Tibial artery (tissue), 4 donors: ENCODE results near the gene CYTL1.

Source experiments
- DNase-seq, 2 donors: peaks; one replicate each; pipeline ENCODE4 v3.0.0-alpha.2; 2019
- H3K27ac ChIP-seq, 2 donors: fragments of 200-600 bp; sonication (generic) in 1 of 2; 1 replicate in 1 of 2; 2 replicates in 1 of 2; pipeline ENCODE4 v1.5.1; 2018 to 2019; ENCODE audit warnings: mild to moderate bottlenecking in 1 of 2
- H3K27me3 ChIP-seq, 2 donors: fragments of 200-600 bp; sonication (generic) in 1 of 2; one replicate each; pipeline versions ENCODE4 v1.5.1 to v1.6.0; 2016 to 2019
- H3K36me3 ChIP-seq, 3 donors: fragments of 200-600 bp; sonication (generic) in 2 of 3; one replicate each; pipeline ENCODE4 v1.5.1; 2016 to 2019; ENCODE audit warnings: mild to moderate bottlenecking in 2 of 3
- H3K4me1 ChIP-seq, 4 donors: fragments of 200-600 bp; sonication (generic) in 2 of 4; 1 replicate in 3 of 4; 2 replicates in 1 of 4; pipeline ENCODE4 v1.5.1; 2016 to 2019
- H3K4me3 ChIP-seq, 2 donors: fragments of 200-600 bp; sonication (generic) in 1 of 2; 1 replicate in 1 of 2; 2 replicates in 1 of 2; pipeline ENCODE4 v1.5.1; 2018 to 2019; ENCODE audit warnings: mild to moderate bottlenecking in 2 of 2
- H3K9me3 ChIP-seq, 3 donors: fragments of 200-600 bp; sonication (generic) in 1 of 3; one replicate each; pipeline ENCODE4 v1.5.1; 2016 to 2019
- intact Hi-C: fragments of 100-400 bp; cut with DNase I; formaldehyde crosslinking; loops from one replicate; pipeline ENCODE4 v1.15.0; 2023; ENCODE audit warnings: low total_unique reads
- TF ChIP-seq, protein P1 (sequence below), 2 experiments: fragments of 200-600 bp in 1 of 2; fragments of 450-650 bp in 1 of 2; IDR thresholded peaks; one replicate each; pipeline ENCODE4 v1.5.1; 2017 to 2019; ENCODE audit warnings: antibody characterized with exemption in 2 of 2, mild to moderate bottlenecking in 1 of 2, moderate library complexity in 1 of 2

CYTL1 gene

DNA sequence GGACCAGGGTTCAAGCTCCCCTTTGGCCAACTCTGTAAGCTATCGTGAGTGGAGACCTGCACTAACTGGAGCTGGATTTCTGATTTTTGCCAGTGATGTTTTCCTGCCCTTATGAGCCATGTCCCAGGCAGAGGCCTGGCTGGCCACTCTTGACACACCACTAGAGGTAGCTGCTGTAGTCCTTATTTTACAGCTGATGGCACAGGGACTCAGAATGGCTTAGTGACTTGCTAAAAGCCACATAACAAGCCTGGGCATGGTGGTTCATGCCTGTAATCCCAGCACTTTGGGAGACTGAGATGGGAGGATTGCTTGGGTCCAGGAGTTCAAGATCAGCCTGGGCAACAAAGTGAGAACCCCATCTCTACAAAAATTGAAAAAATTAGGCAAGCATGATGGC is 33.4 kb downstream of the CYTL1 start:
- Histone ChIP-seq H3K4me1 (peaks cover 0 to 6% (median 3%) of the 10 kb centered on the region in 4 donors), H3K9me3 (no peaks in the 10 kb centered on the region), H3K27ac (no peak overlapping the region), H3K36me3 (no peaks in the 10 kb centered on the region), H3K4me3 (no peak overlapping the region), H3K27me3 (no peaks in the 10 kb centered on the region)
- DNase-seq, result no peak
- TF ChIP-seq, protein P1, sequence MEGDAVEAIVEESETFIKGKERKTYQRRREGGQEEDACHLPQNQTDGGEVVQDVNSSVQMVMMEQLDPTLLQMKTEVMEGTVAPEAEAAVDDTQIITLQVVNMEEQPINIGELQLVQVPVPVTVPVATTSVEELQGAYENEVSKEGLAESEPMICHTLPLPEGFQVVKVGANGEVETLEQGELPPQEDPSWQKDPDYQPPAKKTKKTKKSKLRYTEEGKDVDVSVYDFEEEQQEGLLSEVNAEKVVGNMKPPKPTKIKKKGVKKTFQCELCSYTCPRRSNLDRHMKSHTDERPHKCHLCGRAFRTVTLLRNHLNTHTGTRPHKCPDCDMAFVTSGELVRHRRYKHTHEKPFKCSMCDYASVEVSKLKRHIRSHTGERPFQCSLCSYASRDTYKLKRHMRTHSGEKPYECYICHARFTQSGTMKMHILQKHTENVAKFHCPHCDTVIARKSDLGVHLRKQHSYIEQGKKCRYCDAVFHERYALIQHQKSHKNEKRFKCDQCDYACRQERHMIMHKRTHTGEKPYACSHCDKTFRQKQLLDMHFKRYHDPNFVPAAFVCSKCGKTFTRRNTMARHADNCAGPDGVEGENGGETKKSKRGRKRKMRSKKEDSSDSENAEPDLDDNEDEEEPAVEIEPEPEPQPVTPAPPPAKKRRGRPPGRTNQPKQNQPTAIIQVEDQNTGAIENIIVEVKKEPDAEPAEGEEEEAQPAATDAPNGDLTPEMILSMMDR (IDR thresholded peaks at IDR 0.05), result no peak
- intact Hi-C loops, result loop anchor here (10.0 kb wide), 1 partner anchor 149 kb away; no protein-coding TSS in a partner anchor

DNA sequence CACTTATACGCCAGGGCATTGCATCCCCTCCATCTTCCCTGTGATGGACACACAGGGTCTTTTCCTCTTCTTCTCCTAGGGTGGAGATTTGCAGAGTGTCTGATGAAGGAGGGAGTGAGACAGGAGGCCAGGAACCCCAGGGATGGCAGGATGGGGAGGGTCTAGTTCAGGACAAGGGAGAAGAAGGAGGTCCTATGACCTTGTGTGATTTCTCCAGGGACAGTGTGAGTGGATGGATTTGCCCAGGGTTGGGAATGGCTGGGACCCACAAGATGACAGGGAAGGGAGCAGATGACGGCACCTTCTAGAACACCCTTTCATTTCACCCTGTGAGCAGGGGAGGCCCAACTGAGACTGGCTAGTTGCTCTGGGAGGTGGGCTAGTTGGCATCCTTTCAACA is 34.2 kb downstream of the CYTL1 start:
- Histone ChIP-seq H3K4me1 (no peaks in the 10 kb centered on the region), H3K9me3 (no peaks in the 10 kb centered on the region), H3K27ac (no peak overlapping the region), H3K36me3 (no peaks in the 10 kb centered on the region), H3K27me3 (no peaks in the 10 kb centered on the region), H3K4me3 (no peak overlapping the region)
- DNase-seq, result no peak
- TF ChIP-seq, protein P1 (IDR thresholded peaks at IDR 0.05), result no peak
- intact Hi-C loops, result loop anchor here (10.0 kb wide), 1 partner anchor 150 kb away; no protein-coding TSS in a partner anchor

DNA sequence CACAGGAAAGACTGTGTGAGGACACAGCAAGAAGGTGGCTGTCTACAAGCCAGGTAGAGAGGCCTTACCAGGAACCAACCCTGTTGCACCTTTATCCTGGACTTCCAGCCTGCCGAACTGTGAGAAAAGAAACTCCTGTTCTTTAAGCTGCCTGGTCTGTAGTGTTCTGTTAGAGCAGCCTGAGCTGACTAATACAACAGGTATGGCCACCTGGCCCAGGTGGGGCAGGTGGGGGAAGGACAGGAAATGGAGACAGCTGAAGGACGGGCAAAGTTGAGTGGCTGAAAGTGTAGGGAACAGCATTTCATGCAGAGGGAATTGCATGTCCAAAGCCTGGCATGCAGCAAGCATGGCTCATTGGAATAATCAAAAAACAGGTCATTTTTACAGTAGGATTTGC is 35.1 kb downstream of the CYTL1 start:
- no peak overlapping the region for H3K4me3 ChIP-seq
- no peaks in the 10 kb centered on the region for H3K27me3 ChIP-seq
- H3K4me1 ChIP-seq, result no peaks in the 10 kb centered on the region
- H3K36me3 ChIP-seq, result no peaks in the 10 kb centered on the region
- no peaks in the 10 kb centered on the region for H3K9me3 ChIP-seq
- no peak overlapping the region for H3K27ac ChIP-seq
- DNase-seq, result no peak
- TF ChIP-seq, protein P1 (IDR thresholded peaks at IDR 0.05), result no peak
- intact Hi-C loops, result loop anchor here (10.0 kb wide), 1 partner anchor 151 kb away; no protein-coding TSS in a partner anchor

DNA sequence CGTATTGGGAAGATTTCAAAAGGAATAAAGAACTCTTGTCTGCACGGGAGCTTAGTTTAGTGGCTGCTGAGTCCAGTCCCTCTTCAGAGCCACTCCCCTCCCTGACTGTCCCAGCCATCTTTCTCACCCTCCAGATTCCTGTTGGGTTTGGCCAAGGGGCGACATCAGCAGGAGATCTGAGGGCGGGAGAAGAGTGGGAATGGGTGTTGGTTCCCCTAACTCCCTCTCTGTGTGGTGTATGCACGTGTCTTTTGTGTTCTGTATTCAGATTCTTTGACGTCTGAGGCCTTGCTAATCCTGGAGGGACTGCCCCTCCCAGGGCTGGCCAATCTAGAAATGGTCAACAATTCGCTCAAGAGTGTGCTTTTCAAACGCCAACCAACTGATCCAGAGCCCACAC is 37.4 kb downstream of the CYTL1 start:
- Histone ChIP-seq H3K36me3 (no peaks in the 10 kb centered on the region), H3K9me3 (no peaks in the 10 kb centered on the region), H3K4me3 (no peak overlapping the region), H3K27ac (no peak overlapping the region), H3K27me3 (no peaks in the 10 kb centered on the region), H3K4me1 (no peaks in the 10 kb centered on the region)
- TF ChIP-seq, protein P1 (IDR thresholded peaks at IDR 0.05), result no peak
- DNase-seq, result no peak
- intact Hi-C loops, result loop anchor here (10.0 kb wide), 1 partner anchor 153 kb away; no protein-coding TSS in a partner anchor

DNA sequence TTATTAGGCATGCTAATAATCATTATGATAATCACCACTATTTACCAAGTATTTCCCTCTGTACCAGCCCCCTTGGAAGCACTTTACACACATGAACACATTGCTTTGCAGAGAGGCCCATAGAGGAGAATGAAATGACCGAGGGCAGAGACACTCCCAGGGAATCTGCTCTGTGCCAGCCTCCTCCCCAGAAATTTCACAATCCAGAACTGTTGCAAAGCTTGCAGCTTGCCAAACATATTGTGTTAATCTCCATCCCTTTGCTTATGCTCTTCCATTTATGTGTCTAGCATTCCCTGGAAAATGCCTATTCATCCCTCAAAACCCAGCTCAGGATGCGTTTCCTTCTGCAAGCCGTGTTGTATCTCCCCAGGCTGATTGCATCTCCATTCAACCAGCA is 37.8 kb downstream of the CYTL1 start:
- Histone ChIP-seq H3K27me3 (no peaks in the 10 kb centered on the region), H3K9me3 (no peaks in the 10 kb centered on the region), H3K27ac (no peak overlapping the region), H3K4me3 (no peak overlapping the region), H3K36me3 (no peaks in the 10 kb centered on the region), H3K4me1 (no peaks in the 10 kb centered on the region)
- intact Hi-C loops, result loop anchor here (10.0 kb wide), 1 partner anchor 153 kb away; no protein-coding TSS in a partner anchor
- peak in 1 of 2 donors; percentile 50 for DNase-seq
- TF ChIP-seq, protein P1 (IDR thresholded peaks at IDR 0.05), result no peak
